Measurements from ENCODE around the gene ATE1.

DNA sequence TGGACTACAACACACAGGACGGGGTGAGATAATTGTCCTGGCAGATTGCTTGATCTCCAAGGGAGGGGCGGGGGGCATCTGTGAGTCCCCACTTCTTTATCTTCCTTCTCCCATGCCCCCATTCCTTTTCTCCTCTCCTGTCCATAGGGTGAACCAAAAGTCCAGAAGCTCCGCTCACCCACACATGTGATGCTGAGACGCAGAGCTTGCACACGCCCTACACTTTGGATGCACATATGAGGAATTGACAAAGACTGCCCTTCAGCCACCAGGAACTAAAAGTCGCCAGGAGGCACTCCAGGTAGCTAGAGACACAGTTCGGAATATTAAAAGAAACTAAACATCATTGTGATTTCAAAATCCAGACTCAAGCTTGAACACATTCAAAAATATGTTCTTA lies 216.9 kb downstream of the ATE1 start:
- TF ChIP-seq, protein P1, sequence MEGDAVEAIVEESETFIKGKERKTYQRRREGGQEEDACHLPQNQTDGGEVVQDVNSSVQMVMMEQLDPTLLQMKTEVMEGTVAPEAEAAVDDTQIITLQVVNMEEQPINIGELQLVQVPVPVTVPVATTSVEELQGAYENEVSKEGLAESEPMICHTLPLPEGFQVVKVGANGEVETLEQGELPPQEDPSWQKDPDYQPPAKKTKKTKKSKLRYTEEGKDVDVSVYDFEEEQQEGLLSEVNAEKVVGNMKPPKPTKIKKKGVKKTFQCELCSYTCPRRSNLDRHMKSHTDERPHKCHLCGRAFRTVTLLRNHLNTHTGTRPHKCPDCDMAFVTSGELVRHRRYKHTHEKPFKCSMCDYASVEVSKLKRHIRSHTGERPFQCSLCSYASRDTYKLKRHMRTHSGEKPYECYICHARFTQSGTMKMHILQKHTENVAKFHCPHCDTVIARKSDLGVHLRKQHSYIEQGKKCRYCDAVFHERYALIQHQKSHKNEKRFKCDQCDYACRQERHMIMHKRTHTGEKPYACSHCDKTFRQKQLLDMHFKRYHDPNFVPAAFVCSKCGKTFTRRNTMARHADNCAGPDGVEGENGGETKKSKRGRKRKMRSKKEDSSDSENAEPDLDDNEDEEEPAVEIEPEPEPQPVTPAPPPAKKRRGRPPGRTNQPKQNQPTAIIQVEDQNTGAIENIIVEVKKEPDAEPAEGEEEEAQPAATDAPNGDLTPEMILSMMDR (IDR thresholded peaks at IDR 0.05; ENCODE audit: low read depth, low read length): no peak
- TF ChIP-seq EZH2phosphoT487 (IDR thresholded peaks at IDR 0.05; ENCODE audit: low read depth): no peak
